WTC11 (cell line): ENCODE data around the gene MRPL2. TPM values are rescaled to one million over a fixed set of nuclear protein-coding genes. Genes with fewer than 3 reads are reported as not detected.
A peak's percentile ranks its signal among the peaks of the same experiment; 100 is the strongest.

Experiments used
- ATAC-seq: fragments of 200-7000 bp; cut with Tn5 transposase; 2 replicates; pipeline ENCODE4 v1.10.0; 2021; ENCODE audit warnings: mild to moderate bottlenecking, moderate library complexity
- CTCF ChIA-PET: fragments of 300-600 bp; sonication (Branson Sonifier 250); formaldehyde crosslinking; loops from one replicate; lab custom pipeline; 2021; ENCODE audit warnings: antibody characterized with exemption; lab: Charles Lee
- POLR2A ChIA-PET: fragments of 350-600 bp; sonication (Branson Sonifier 250); formaldehyde crosslinking; loops from one replicate; lab custom pipeline; 2021; ENCODE audit warnings: antibody characterized with exemption; lab: Charles Lee
- DNase-seq: peaks from one replicate; pipeline ENCODE4 v3.0.0; 2021; ENCODE audit warnings: low spot score
- H3K27ac Mint-ChIP-seq: 2 replicates; pipeline ENCODE4 v1.8.0; 2021; ENCODE audit warnings: mixed read lengths
- H3K27me3 Mint-ChIP-seq: 2 replicates; pipeline ENCODE4 v1.8.0; 2021; ENCODE audit warnings: low read depth, mild to moderate bottlenecking, moderate library complexity, mixed read lengths
- H3K36me3 Mint-ChIP-seq: 2 replicates; pipeline ENCODE4 v1.8.0; 2021; ENCODE audit warnings: mixed read lengths
- H3K4me1 Mint-ChIP-seq: 2 replicates; pipeline ENCODE4 v1.8.0; 2022; ENCODE audit warnings: mixed read lengths
- H3K4me3 Mint-ChIP-seq: 2 replicates; pipeline ENCODE4 v1.8.0; 2021; ENCODE audit warnings: mild to moderate bottlenecking, moderate library complexity, mixed read lengths
- H3K9me3 Mint-ChIP-seq: 2 replicates; pipeline ENCODE4 v1.8.0; 2021; ENCODE audit warnings: mixed read lengths
- AFF4 ChIP-seq: sonication (generic); formaldehyde crosslinking; IDR thresholded peaks from 2 replicates; pipeline ENCODE4 v1.8.1; 2023; ENCODE audit warnings: mild to moderate bottlenecking, missing genetic modification reagents, borderline replicate concordance
- ATF1 ChIP-seq: sonication (generic); formaldehyde crosslinking; IDR thresholded peaks from 2 replicates; pipeline ENCODE4 v1.8.1; 2023; ENCODE audit warnings: mild to moderate bottlenecking, moderate library complexity, missing genetic modification reagents
- ATF2 ChIP-seq: sonication (generic); formaldehyde crosslinking; IDR thresholded peaks from 2 replicates; pipeline ENCODE4 v1.8.1; 2022; ENCODE audit warnings: low read depth, missing genetic modification reagents, borderline replicate concordance
- CDX4 ChIP-seq: fragments of 250-450 bp; sonication (Bioruptor Pico); IDR thresholded peaks from 2 replicates; pipeline ENCODE4 v1.9.0; 2021; ENCODE audit warnings: moderate library complexity, mild to moderate bottlenecking, inconsistent platforms, borderline replicate concordance
- CREM ChIP-seq: sonication (generic); formaldehyde crosslinking; IDR thresholded peaks from 2 replicates; pipeline ENCODE4 v1.8.1; 2022; ENCODE audit warnings: mild to moderate bottlenecking, missing genetic modification reagents, moderate library complexity
- ESRRA ChIP-seq: sonication (generic); formaldehyde crosslinking; IDR thresholded peaks from 2 replicates; pipeline ENCODE4 v1.8.1; 2022; ENCODE audit warnings: mild to moderate bottlenecking, missing genetic modification reagents, borderline replicate concordance
- ETV6 ChIP-seq: sonication (generic); formaldehyde crosslinking; IDR thresholded peaks from 2 replicates; pipeline ENCODE4 v1.8.1; 2022; ENCODE audit warnings: mild to moderate bottlenecking, missing genetic modification reagents
- FOXK1 ChIP-seq: sonication (generic); formaldehyde crosslinking; IDR thresholded peaks from 2 replicates; pipeline ENCODE4 v1.8.0; 2022; ENCODE audit warnings: mild to moderate bottlenecking, moderate library complexity, missing genetic modification reagents
- JUN ChIP-seq: sonication (generic); formaldehyde crosslinking; IDR thresholded peaks from 2 replicates; pipeline ENCODE4 v1.8.0; 2023; ENCODE audit warnings: mild to moderate bottlenecking, missing genetic modification reagents
- NFYB ChIP-seq: sonication (generic); formaldehyde crosslinking; conservative IDR thresholded peaks from 2 replicates; pipeline ENCODE4 v1.8.0; 2022; ENCODE audit warnings: low read depth, missing genetic modification reagents
- NR2C2 ChIP-seq: sonication (generic); formaldehyde crosslinking; IDR thresholded peaks from 2 replicates; pipeline ENCODE4 v1.8.0; 2022; ENCODE audit warnings: mild to moderate bottlenecking, missing genetic modification reagents
- NR3C1 ChIP-seq: sonication (generic); formaldehyde crosslinking; conservative IDR thresholded peaks from 2 replicates; pipeline ENCODE4 v1.8.1; 2023; ENCODE audit warnings: low read depth, mild to moderate bottlenecking, missing genetic modification reagents
- OVOL2 ChIP-seq: fragments of 250-450 bp; sonication (Bioruptor Pico); IDR thresholded peaks from 2 replicates; pipeline ENCODE4 v1.9.0; 2021; ENCODE audit warnings: mild to moderate bottlenecking, borderline replicate concordance
- RORB ChIP-seq: fragments of 250-450 bp; sonication (Bioruptor Pico); IDR thresholded peaks from 2 replicates; pipeline ENCODE4 v1.9.0; 2021; ENCODE audit warnings: mild to moderate bottlenecking
- SOX15 ChIP-seq: fragments of 250-450 bp; sonication (Bioruptor Pico); IDR thresholded peaks from 2 replicates; pipeline ENCODE4 v1.9.0; 2021; ENCODE audit warnings: mild to moderate bottlenecking
- SP1 ChIP-seq: sonication (generic); formaldehyde crosslinking; conservative IDR thresholded peaks from 2 replicates; pipeline ENCODE4 v1.8.1; 2022; ENCODE audit warnings: missing genetic modification reagents
- ZNF121 ChIP-seq: sonication (generic); formaldehyde crosslinking; IDR thresholded peaks from 2 replicates; pipeline ENCODE4 v1.8.0; 2023; ENCODE audit warnings: missing genetic modification reagents
- ZNF423 ChIP-seq: fragments of 250-450 bp; sonication (Bioruptor Pico); IDR thresholded peaks from 2 replicates; pipeline ENCODE4 v2.1.2; 2022; ENCODE audit warnings: mild to moderate bottlenecking, moderate library complexity
- ZNF532 ChIP-seq: fragments of 250-450 bp; sonication (Bioruptor Pico); IDR thresholded peaks from 2 replicates; pipeline ENCODE4 v1.9.0; 2021; ENCODE audit warnings: mild to moderate bottlenecking, borderline replicate concordance
- total RNA-seq: library from RNA; stranded (reverse); gene quantifications from 3 replicates; pipeline ENCODE4 v1.2.3, GENCODE V29; 2021
- TF ChIP-seq, protein P1 (sequence below): sonication (generic); formaldehyde crosslinking; IDR thresholded peaks from 2 replicates; pipeline ENCODE4 v1.8.0; 2022; ENCODE audit warnings: mild to moderate bottlenecking, missing genetic modification reagents
- TF ChIP-seq, protein P2 (sequence below): fragments of 250-450 bp; sonication (Bioruptor Pico); conservative IDR thresholded peaks from 2 replicates; pipeline ENCODE4 v1.9.0; 2021; ENCODE audit warnings: mild to moderate bottlenecking

MRPL2 gene
- total RNA-seq, 1 experiment from 2014 or later, result 131 TPM

DNA sequence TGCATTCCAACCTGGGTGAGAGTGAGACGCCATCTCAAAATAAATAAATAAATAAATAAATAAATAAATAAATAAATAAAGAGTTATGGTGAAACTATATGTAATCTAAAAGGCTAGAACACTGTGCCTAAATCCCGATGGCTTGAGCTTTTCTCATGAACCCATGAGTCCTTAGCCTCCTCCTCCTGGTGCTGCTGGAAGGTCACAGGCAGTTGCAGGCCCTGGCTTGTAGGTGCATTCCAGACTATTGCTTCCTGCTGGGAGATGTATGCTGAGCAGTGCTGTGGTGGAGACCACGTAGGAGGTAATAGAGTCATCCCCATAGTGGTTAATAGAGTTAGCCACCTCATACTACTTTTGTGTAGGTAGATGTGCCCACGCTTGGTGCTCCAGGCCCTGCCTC, 29.4 kb upstream of the MRPL2 start:
- peak overlapping the region; percentile 99 for H3K27ac Mint-ChIP-seq
- H3K27me3 Mint-ChIP-seq, result no peaks in the 10 kb centered on the region
- DNase-seq (no peak), ATAC-seq (peak; percentile 7; the same call in 1 of the 2 replicates)
- H3K36me3 Mint-ChIP-seq, result no peaks in the 10 kb centered on the region
- peak overlapping the region; percentile 63 for H3K4me3 Mint-ChIP-seq
- H3K9me3 Mint-ChIP-seq, result no peaks in the 10 kb centered on the region
- TF ChIP-seq NFYB (CRISPR knock-in tag), result no peak
- TF ChIP-seq OVOL2 (CRISPR knock-in tag), result no peak
- no peak for TF ChIP-seq SP1 (CRISPR knock-in tag)
- no peak for TF ChIP-seq NR3C1 (CRISPR knock-in tag)
- no peak for TF ChIP-seq JUN (CRISPR knock-in tag)
- TF ChIP-seq ZNF532 (CRISPR knock-in tag), result no peak
- no peak for TF ChIP-seq RORB (CRISPR knock-in tag)
- TF ChIP-seq ATF1, result no peak
- no peak for TF ChIP-seq ATF2 (CRISPR knock-in tag)
- TF ChIP-seq CDX4, result no peak
- no peak for TF ChIP-seq SOX15 (CRISPR knock-in tag)
- POLR2A ChIA-PET, result interaction anchor here (0.5 to 0.9 kb wide), 2 partner anchors 12 kb away, joined by 3 to 4 read pairs; no protein-coding TSS in a partner anchor
- H3K4me1 Mint-ChIP-seq, result peaks cover 76% of the 10 kb centered on the region
- CTCF ChIA-PET, result interaction anchor here (0.8 to 2.9 kb wide), 4 partner anchors 11 to 55 kb away, joined by 3 to 12 read pairs (median 4); partner anchors contain the start of gene PTK7

DNA sequence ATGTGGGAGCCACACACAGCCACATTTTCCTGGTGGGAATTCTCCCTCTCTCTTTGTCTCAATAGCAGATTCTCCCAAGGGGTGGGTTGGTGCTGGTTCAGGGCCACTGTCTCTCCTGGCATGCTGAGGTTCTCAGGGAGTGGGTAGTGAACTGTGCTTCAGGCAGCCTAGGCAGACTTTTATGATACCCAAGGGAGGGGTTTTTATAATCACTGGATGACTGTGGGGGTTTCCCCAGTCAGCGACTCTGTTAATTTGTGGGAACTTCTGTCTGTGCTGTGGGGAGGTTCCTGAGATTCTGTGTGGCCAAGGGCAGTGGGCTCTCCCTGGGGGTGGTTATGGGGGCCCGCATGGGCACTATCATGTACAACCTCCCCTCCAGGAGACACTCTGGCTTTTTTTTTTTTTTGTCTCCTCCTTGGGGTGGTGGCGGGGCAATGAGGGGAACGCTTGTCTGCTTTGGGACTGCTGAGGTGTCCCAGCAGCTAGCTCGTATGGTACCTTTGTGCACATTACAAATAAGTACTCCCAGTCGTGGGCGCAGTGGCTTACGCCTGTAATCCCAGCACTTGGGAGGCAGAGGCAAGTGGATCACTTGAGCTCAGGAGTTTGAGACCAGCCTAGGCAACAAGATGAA, 26.9 kb upstream of the MRPL2 start:
- peak overlapping the region; percentile 63 for H3K27ac Mint-ChIP-seq
- POLR2A ChIA-PET, result interaction anchor here (0.6 kb wide), 1 partner anchor 32 kb away, joined by 4 read pairs; no protein-coding TSS in a partner anchor
- DNase-seq, result no peak

More for the DNA sequence above, 26.9 kb upstream of the MRPL2 start:
- CTCF ChIA-PET, result interaction anchor here (1.0 to 1.2 kb wide), 4 partner anchors 13 to 58 kb away, joined by 3 to 4 read pairs (median 3); partner anchors contain the start of genes KLC4 and MRPL2
- no peak for ATAC-seq
- no peak overlapping the region for H3K4me3 Mint-ChIP-seq
- peaks cover 67% of the 10 kb centered on the region for H3K4me1 Mint-ChIP-seq
- no peaks in the 10 kb centered on the region for H3K27me3 Mint-ChIP-seq
- TF ChIP-seq FOXK1 (CRISPR knock-in tag) (no peak), NR2C2 (CRISPR knock-in tag) (no peak), AFF4 (CRISPR knock-in tag) (no peak), ETV6 (CRISPR knock-in tag) (no peak), ESRRA (CRISPR knock-in tag) (no peak), CREM (no peak), ZNF423 (no peak), ZNF121 (no peak)
- TF ChIP-seq, protein P1, sequence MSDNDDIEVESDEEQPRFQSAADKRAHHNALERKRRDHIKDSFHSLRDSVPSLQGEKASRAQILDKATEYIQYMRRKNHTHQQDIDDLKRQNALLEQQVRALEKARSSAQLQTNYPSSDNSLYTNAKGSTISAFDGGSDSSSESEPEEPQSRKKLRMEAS (CRISPR knock-in tag), result no peak
- TF ChIP-seq, protein P2, sequence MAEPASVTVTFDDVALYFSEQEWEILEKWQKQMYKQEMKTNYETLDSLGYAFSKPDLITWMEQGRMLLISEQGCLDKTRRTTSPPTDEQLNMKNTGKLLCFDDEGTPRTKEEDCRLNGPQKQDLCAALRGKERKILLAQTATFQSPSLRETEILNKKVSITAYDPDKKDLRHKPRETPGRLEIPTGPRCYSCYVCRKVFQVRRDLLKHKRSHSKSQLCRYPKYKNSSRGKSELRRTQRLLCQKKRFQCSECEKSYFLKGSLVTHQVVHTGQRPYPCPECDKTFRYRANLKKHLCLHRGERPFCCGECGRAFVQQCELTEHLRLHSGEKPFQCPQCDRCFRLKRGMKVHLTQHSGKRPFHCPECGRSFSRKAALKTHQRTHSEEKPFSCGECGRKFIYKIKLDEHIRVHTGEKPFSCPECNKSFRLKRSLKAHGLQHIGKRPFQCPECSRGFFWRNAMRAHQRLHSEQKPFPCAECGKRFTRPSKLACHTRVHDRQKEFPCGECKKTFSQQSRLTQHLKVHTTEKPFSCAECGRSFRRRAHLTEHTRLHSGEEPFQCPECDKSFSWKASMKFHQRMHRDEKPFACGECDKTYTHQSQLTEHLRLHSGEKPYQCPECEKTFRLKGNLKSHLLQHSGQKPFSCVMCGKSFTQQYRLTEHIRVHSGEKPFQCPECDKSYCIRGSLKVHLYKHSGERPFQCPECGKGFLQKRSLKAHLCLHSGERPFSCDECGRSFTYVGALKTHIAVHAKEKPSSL (CRISPR knock-in tag), result no peak
- no peaks in the 10 kb centered on the region for H3K9me3 Mint-ChIP-seq
- H3K36me3 Mint-ChIP-seq, result no peaks in the 10 kb centered on the region
